ENCODE measurements around the gene MAP3K2. TPM values are rescaled to one million over a fixed set of nuclear protein-coding genes. Genes with fewer than 3 reads are reported as not detected.

MAP3K2 gene
- total and polyA plus RNA-seq, 9 donors, result 10.8 to 28.4 (median 16.2) TPM

- DNase-seq, result no peak
- 63% methylated on average over 1 of the region's 3 CpGs for WGBS (ENCODE audit: insufficient coverage)
- Histone ChIP-seq H3K9me3 (replicated peaks; ENCODE audit: control insufficient read depth, low read depth, low read length) (no peaks in the 10 kb centered on the region), H3K4me3 (ENCODE audit: low read length) (no peak overlapping the region), H3K4me1 (ENCODE audit: control insufficient read depth, insufficient read depth, low read length) (peaks cover 5% of the 10 kb centered on the region), H3K36me3 (ENCODE audit: control insufficient read depth, insufficient read depth, low read length) (no peaks in the 10 kb centered on the region), H3K27me3 (ENCODE audit: control insufficient read depth, insufficient read depth, low read length) (no peaks in the 10 kb centered on the region), H3K27ac (ENCODE audit: low read length) (no peak overlapping the region)
These were observed 4.9 kb downstream of the MAP3K2 start for GRCh38 chr2:127382831-127383230.

- DNase-seq, result no peak
- Histone ChIP-seq H3K36me3 (ENCODE audit: control insufficient read depth, insufficient read depth, low read length) (peaks cover under 1% of the 10 kb centered on the region), H3K27ac (ENCODE audit: low read length) (no peak overlapping the region), H3K27me3 (ENCODE audit: control insufficient read depth, insufficient read depth, low read length) (no peaks in the 10 kb centered on the region), H3K4me3 (ENCODE audit: low read length) (no peak overlapping the region), H3K4me1 (ENCODE audit: control insufficient read depth, insufficient read depth, low read length) (peaks cover 2% of the 10 kb centered on the region), H3K9me3 (replicated peaks; ENCODE audit: control insufficient read depth, low read depth, low read length) (no peaks in the 10 kb centered on the region)
- WGBS (ENCODE audit: insufficient coverage), result no CpG with 5 or more reads among the region's 5 CpGs
These were observed 6.0 kb downstream of the MAP3K2 start for GRCh38 chr2:127381762-127382161.

GRCh38 chr2:127379712-127380355, 7.9 kb downstream of the MAP3K2 start:
- DNase-seq, result no peak
- Histone ChIP-seq H3K36me3 (ENCODE audit: control insufficient read depth, insufficient read depth, low read length) (peaks cover 7% of the 10 kb centered on the region), H3K27me3 (ENCODE audit: control insufficient read depth, insufficient read depth, low read length) (no peaks in the 10 kb centered on the region), H3K4me1 (ENCODE audit: control insufficient read depth, insufficient read depth, low read length) (peaks cover 2% of the 10 kb centered on the region), H3K9me3 (replicated peaks; ENCODE audit: control insufficient read depth, low read depth, low read length) (peaks cover 7% of the 10 kb centered on the region), H3K27ac (ENCODE audit: low read length) (no peak overlapping the region), H3K4me3 (ENCODE audit: low read length) (no peak overlapping the region)
- no CpG with 5 or more reads among the region's 4 CpGs for WGBS (ENCODE audit: insufficient coverage)

DNA sequence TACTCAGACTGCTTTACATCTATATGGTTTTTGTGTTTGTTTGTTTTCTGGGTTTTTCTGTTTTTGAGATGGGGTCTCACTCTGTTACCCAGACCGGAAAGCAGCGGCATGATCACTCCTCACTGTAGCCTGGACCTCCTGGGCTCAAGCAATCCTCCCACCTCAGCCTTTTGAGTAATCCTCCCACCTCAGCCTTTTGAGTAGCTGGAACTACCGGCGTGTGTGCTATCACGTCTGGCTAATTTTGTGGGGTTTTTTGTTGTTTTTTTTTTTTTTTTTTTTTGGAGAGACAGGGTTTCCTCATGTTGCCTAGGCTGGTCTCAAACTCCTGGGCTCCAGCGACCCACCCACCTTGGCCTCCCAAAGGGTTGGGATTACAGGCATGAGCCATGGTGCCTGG, 9.1 kb downstream of the MAP3K2 start:
- Histone ChIP-seq H3K9me3 (replicated peaks; ENCODE audit: control insufficient read depth, low read depth, low read length) (peaks cover 7% of the 10 kb centered on the region), H3K27me3 (ENCODE audit: control insufficient read depth, insufficient read depth, low read length) (no peaks in the 10 kb centered on the region), H3K4me1 (ENCODE audit: control insufficient read depth, insufficient read depth, low read length) (peaks cover 2% of the 10 kb centered on the region), H3K27ac (ENCODE audit: low read length) (no peak overlapping the region), H3K4me3 (ENCODE audit: low read length) (no peak overlapping the region), H3K36me3 (ENCODE audit: control insufficient read depth, insufficient read depth, low read length) (peaks cover 7% of the 10 kb centered on the region)
- no CpG with 5 or more reads among the region's 6 CpGs for WGBS (ENCODE audit: insufficient coverage)
- no peak for DNase-seq

DNA sequence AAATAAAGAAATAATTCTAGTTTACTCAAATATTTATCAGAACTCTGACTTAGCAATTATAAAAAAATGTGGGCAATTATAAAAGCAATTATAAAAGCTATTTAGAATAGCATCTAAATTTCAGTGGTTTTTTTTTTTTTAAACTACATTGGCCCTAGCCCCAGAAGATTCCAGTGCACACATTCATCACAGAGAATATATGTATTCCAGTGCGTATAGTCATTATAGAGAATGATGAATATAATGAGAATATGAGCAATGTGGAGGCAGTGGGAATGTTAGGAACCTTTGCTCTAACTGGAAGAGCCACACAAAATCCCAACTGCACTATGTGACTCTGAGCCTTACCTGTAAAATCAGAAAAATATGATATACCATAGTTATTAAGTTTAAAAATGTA, 10.5 kb downstream of the MAP3K2 start:
- no peak for DNase-seq
- no CpG with 5 or more reads among the region's 1 CpG for WGBS (ENCODE audit: insufficient coverage)

GRCh38 chr2:127376257-127376656, 11.5 kb downstream of the MAP3K2 start:
- no peak for DNase-seq
- 96% methylated on average over 5 of the region's 8 CpGs for WGBS (ENCODE audit: insufficient coverage)
- Histone ChIP-seq H3K9me3 (replicated peaks; ENCODE audit: control insufficient read depth, low read depth, low read length) (peaks cover 15% of the 10 kb centered on the region), H3K4me3 (ENCODE audit: low read length) (no peak overlapping the region), H3K27ac (ENCODE audit: low read length) (no peak overlapping the region), H3K27me3 (ENCODE audit: control insufficient read depth, insufficient read depth, low read length) (no peaks in the 10 kb centered on the region), H3K36me3 (ENCODE audit: control insufficient read depth, insufficient read depth, low read length) (peaks cover 7% of the 10 kb centered on the region), H3K4me1 (ENCODE audit: control insufficient read depth, insufficient read depth, low read length) (peaks cover 5% of the 10 kb centered on the region)

More for the DNA sequence above, 10.5 kb downstream of the MAP3K2 start:
- peaks cover 7% of the 10 kb centered on the region for H3K36me3 ChIP-seq (ENCODE audit: control insufficient read depth, insufficient read depth, low read length)
- H3K27me3 ChIP-seq (ENCODE audit: control insufficient read depth, insufficient read depth, low read length), result no peaks in the 10 kb centered on the region
- H3K4me3 ChIP-seq (ENCODE audit: low read length), result no peak overlapping the region
- H3K4me1 ChIP-seq (ENCODE audit: control insufficient read depth, insufficient read depth, low read length), result no peaks in the 10 kb centered on the region
- H3K27ac ChIP-seq (ENCODE audit: low read length), result no peak overlapping the region
- peaks cover 15% of the 10 kb centered on the region for H3K9me3 ChIP-seq (replicated peaks; ENCODE audit: control insufficient read depth, low read depth, low read length)

GRCh38 chr2:127373362-127374083, 14.3 kb downstream of the MAP3K2 start:
- Histone ChIP-seq H3K27me3 (ENCODE audit: control insufficient read depth, insufficient read depth, low read length) (no peaks in the 10 kb centered on the region), H3K27ac (ENCODE audit: low read length) (no peak overlapping the region), H3K9me3 (replicated peaks; ENCODE audit: control insufficient read depth, low read depth, low read length) (peaks cover 26% of the 10 kb centered on the region), H3K4me1 (ENCODE audit: control insufficient read depth, insufficient read depth, low read length) (peaks cover 10% of the 10 kb centered on the region), H3K36me3 (ENCODE audit: control insufficient read depth, insufficient read depth, low read length) (peaks cover 7% of the 10 kb centered on the region), H3K4me3 (ENCODE audit: low read length) (no peak overlapping the region)
- DNase-seq, result no peak
- 100% methylated on average over 4 of the region's 5 CpGs for WGBS (ENCODE audit: insufficient coverage)

- Histone ChIP-seq H3K4me3 (ENCODE audit: low read length) (no peak overlapping the region), H3K36me3 (ENCODE audit: control insufficient read depth, insufficient read depth, low read length) (no peaks in the 10 kb centered on the region), H3K27me3 (ENCODE audit: control insufficient read depth, insufficient read depth, low read length) (no peaks in the 10 kb centered on the region), H3K9me3 (replicated peaks; ENCODE audit: control insufficient read depth, low read depth, low read length) (peaks cover 21% of the 10 kb centered on the region), H3K4me1 (ENCODE audit: control insufficient read depth, insufficient read depth, low read length) (peaks cover 10% of the 10 kb centered on the region), H3K27ac (ENCODE audit: low read length) (peak overlapping the region; percentile 4)
- DNase-seq, result peak; percentile 22
- WGBS (ENCODE audit: insufficient coverage), result 81% methylated on average over 10 of the region's 11 CpGs
These were observed 16.7 kb downstream of the MAP3K2 start for GRCh38 chr2:127371037-127371436.

DNA sequence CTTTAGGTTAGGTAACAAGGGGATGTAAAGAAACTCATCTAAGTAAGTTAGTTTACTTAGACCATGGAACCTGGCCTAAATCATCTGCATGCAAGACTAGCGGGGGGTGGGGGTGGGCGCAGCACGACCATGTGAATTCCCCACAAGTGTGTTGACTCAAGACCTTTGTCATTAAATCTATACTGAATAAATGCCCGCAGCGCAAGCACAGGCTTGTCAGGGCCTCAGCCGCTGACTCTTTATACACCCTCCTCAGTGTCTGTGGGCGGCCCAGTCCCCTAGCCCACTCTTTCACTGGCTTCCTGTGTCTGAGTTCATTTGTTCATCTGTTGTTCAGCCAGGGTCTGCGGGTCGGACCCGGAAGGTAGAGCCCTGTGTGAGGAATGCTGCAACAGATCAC, 17.8 kb downstream of the MAP3K2 start:
- H3K27me3 ChIP-seq (ENCODE audit: control insufficient read depth, insufficient read depth, low read length), result no peaks in the 10 kb centered on the region
- H3K9me3 ChIP-seq (replicated peaks; ENCODE audit: control insufficient read depth, low read depth, low read length), result peaks cover 19% of the 10 kb centered on the region
- H3K4me1 ChIP-seq (ENCODE audit: control insufficient read depth, insufficient read depth, low read length), result peaks cover 10% of the 10 kb centered on the region
- no peak overlapping the region for H3K4me3 ChIP-seq (ENCODE audit: low read length)
- no peak for DNase-seq
- 95% methylated on average over 9 of the region's 10 CpGs for WGBS (ENCODE audit: insufficient coverage)
- no peak overlapping the region for H3K27ac ChIP-seq (ENCODE audit: low read length)
- H3K36me3 ChIP-seq (ENCODE audit: control insufficient read depth, insufficient read depth, low read length), result no peaks in the 10 kb centered on the region

DNA sequence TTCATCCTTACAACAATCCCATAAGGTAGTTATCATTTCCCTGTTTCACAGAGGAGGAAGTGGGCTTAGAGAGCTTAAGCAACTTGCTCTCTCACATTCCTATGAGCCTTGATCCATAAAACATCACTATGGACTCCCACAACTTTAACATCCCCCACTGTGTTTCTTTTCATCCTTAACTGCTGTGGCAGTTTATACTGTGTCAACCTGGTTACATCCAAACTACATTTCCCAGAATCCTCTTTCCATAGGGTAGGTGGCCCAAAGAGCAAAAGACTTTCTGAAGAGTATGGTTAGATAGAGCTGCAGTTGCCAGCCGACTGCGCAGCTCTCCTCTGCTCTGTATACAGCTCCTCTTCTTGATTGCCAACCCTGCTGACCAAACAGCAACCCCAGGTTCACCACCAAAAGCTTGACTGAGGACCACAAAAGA, 22.5 kb downstream of the MAP3K2 start:
- DNase-seq, result no peak
- Histone ChIP-seq H3K9me3 (replicated peaks; ENCODE audit: control insufficient read depth, low read depth, low read length) (peaks cover 6% of the 10 kb centered on the region), H3K27me3 (ENCODE audit: control insufficient read depth, insufficient read depth, low read length) (no peaks in the 10 kb centered on the region), H3K36me3 (ENCODE audit: control insufficient read depth, insufficient read depth, low read length) (no peaks in the 10 kb centered on the region), H3K4me1 (ENCODE audit: control insufficient read depth, insufficient read depth, low read length) (no peaks in the 10 kb centered on the region), H3K27ac (ENCODE audit: low read length) (no peak overlapping the region), H3K4me3 (ENCODE audit: low read length) (no peak overlapping the region)
- WGBS (ENCODE audit: insufficient coverage), result 80% methylated on average over 1 of the region's 2 CpGs

Measured in muscle of leg (tissue), 11 donors.